HS-5 (cell line): ENCODE measurements around the gene CCDC24.

Experiments
- DNase-seq: peaks from one replicate; pipeline ENCODE4 v3.0.0-alpha.2; 2012; ENCODE audit warnings: low read depth

CCDC24 gene

DNA sequence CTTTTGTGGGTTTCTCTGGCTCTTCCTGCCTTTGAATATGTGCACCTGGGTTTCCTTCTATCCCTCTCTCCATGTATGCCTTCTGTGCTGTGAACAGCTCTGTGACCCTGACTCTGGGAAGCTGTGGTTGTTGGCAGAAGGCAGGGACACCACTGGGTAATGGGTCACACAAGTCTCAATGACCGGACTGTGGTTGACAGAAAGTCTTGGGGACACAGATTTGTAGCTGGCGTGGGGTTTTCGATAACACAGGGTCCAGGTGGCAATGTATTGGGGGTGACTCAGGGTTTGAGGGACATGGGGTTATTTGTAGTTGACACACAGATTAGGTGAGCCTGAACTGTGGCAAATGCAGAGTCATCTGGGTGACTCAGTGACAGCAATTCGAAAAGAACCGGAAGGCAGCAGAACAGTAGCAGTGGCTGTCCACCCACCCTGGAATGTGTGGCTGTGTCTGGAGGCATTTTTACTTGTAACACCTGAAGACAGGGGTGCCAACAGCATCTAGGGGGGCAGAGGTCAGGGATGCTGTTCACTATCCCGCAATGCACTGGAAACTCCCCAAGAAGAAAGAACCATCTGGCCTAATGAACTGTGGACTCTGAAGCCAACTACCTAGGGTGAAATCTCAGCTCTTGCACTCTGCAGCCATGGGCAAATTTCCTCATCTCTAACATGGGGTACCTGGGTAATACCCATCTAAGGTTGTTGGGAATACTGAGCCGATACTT lies 52.8 kb downstream of the CCDC24 start:
- DNase-seq, result no peak

GRCh38 chr1:44045064-44045463 lies 53.7 kb downstream of the CCDC24 start:
- no peak for DNase-seq
